Measurements from ENCODE around the gene KLHL26.
A peak's percentile ranks its signal among the peaks of the same experiment; 100 is the strongest.

The KLHL26 gene

DNA sequence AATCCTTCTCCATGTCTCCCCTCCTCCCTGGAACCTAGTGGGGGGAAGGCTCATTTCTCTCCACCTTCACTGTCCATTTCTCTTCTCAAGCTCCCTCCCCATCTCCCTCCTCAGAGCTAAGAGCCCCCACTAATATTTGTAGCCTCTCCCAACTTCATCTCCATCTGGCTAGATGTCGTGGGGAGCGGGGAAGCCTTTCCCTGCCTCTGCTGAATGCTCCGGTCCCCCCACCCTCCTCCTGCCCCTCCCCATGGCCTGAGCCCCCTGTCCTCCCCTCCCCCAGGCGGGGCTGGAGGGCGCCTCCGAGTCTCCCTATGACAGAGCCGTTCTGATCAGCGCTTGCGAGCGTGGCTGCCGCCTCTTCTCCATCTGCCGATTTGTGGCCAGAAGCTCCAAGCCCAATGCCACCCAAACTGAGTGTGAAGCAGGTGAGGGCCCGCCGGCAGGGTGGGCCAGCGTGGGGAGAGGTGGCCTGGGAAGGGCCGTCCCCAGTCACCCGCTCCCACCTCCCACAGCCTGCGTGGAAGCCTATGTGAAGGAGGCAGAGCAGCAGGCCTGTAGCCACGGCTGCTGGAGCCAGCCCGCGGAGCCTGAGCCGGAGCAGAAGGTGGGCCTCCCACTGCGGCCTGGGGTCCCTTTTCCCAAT, 23.1 kb upstream of the KLHL26 start:
- DNase-seq, result no peak

GRCh38 chr19:18616023-18616422, 20.8 kb upstream of the KLHL26 start:
- no peak for DNase-seq

DNA sequence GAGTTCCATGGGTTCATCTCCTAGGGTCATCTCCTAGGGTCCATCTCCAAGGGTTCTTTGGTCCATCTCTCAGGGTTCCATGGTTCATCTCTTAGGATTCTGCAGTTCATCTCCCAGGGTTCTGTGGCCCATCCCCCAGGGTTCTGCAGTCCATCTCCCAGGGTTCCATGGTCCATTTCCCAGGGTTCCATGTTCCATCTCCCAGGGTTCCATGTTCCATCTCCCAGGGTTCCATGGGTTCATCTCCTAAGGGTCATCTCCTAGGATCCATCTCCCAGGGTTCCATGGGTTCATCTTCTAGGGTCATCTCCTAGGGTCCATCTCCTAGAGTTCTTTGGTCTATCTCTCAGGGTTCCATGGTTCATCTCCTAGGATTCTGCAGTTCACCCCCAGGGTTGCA, 19.3 kb upstream of the KLHL26 start:
- DNase-seq, result no peak

DNA sequence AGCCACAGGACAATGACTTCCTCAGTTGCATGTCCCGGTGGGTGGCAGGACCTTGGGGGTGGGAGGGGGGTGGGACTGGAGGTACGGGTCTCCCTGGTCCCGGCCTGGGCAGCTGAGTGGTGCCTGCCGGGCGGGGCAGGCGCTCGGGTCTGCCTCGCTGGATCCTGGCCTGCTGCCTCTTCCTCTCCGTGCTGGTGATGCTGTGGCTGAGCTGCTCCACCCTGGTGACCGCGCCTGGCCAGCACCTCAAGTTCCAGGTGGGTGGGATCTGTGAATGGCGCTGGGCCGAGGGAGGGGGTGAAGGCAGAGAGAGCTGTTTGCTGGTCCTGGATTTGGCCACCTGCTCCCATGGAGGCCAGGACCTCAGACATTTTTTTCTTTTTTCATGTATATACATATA, 18.6 kb upstream of the KLHL26 start:
- DNase-seq, result no peak

DNA sequence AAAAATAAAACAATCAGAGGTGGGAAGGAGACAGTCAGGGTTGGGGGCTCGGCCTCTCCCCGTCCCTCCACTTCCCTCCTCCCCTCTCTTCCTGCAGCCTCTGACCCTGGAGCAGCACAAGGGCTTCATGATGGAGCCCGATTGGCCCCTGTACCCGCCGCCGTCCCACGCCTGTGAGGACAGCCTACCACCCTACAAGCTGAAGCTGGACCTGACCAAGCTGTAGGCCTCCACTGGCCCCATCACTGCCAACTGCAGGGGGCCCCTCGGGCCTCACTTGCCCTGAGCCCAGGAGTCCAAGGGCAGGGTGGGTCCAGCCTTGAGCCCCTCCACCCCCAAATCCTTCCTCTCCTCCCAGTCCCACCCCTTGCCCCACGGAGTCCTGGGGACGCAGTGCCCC, 16.5 kb upstream of the KLHL26 start:
- DNase-seq, result no peak

DNA sequence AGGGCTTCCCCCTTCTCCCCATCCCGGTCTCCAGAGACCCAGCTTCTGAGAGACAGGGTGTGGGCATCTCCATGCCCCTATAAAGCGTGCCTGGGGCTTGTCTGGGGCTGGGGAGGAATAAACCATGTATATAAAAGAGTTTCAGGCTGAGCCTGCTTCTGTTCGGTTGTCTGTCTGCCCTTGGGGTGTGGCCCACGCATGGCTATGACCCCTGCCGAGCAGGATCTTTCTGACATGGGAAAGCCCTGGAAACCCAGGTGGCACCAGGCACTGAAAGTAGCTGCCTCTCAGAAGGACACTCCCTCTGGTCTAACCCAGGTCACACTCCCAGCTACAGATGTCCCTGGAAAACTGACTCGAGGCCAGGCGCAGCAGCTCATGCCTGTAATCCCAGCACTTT, 15.9 kb upstream of the KLHL26 start:
- no peak for DNase-seq

- no peak for DNase-seq
Measured at GRCh38 chr19:18626906-18627305, 9.9 kb upstream of the KLHL26 start.

DNA sequence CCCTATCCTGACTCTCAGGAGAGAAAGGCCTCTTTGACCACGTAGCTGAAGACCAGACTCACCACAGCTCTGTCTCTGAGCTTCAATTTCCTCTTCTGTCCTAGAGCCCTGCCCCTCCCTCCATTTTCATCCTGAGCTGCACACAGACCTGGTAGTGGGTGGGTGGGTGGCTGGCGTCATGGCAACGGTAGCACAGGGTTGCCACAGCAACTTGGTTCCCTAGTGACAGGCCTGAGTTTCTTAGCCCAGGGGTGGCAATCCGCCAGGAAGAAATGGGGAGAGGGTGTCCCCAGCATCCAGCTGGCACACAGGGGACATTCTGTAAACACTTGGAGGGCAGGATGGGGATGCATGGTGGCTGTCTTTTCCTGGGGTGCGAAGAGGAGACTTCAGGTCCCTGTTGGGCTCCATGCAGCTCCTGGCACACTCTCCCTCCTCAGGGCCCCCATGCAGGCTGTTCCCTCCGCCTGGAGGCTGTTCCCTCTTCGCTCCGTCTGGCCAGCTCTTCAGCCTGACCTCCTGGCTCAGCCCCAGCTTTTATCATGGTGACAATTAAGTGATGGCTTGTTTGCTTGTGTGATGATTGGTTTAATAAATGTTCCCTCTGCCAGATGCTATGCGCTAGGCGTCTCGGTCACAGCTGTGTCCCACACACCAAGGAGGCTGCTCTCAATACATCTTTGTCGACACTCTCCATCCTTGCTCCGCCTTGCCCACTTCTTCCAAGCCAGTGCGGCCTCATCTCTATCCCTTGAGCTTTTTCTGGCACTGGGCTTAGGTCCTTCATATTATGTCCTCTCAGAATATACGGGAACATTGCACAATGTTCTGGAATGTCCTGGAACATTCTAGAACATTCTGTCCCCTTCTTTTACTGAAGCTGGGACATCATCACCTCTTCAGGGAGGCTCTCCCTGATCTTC, 7.4 kb upstream of the KLHL26 start:
- no peak for DNase-seq

DNA sequence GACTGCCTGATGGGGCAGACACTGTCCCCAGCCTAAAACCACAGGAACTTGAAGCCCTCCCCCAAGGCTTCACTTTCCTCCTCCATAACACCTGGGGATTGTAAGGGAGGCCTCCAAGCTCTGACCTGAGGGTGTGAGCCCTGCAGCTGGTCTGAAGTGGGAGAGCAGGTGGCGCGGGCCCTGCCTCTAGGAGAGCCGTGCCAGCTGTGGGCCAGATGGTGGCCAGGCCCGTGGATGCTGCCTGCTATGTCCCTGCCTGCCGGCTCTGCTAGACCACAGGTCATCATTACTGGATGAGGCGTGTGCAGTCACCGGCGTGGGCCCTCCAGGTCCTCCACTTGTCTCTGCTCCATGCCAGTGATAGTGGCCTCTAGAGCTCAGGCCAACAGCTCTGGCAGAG, 3.5 kb upstream of the KLHL26 start:
- DNase-seq, result no peak

GRCh38 chr19:18634612-18635297, 2.1 kb upstream of the KLHL26 start:
- no peak for DNase-seq

DNA sequence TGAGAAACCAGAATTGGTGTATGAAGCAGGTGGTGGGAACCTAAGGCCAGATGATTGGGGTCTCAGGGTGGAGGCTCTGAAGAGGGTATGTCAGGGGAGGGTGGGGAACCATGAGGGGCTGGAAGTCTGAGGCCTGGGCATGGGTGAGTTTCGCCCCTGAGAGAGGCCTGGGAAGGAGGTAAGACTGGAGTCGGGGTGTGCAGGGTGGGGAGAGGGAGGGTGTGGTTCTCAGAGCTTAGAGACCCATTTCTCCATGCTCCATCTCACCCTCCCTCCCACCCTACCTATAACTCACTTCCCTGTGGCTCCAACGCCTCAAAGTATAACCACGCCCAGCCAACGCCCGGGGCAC, 1.0 kb upstream of the KLHL26 start:
- DNase-seq, result no peak

DNA sequence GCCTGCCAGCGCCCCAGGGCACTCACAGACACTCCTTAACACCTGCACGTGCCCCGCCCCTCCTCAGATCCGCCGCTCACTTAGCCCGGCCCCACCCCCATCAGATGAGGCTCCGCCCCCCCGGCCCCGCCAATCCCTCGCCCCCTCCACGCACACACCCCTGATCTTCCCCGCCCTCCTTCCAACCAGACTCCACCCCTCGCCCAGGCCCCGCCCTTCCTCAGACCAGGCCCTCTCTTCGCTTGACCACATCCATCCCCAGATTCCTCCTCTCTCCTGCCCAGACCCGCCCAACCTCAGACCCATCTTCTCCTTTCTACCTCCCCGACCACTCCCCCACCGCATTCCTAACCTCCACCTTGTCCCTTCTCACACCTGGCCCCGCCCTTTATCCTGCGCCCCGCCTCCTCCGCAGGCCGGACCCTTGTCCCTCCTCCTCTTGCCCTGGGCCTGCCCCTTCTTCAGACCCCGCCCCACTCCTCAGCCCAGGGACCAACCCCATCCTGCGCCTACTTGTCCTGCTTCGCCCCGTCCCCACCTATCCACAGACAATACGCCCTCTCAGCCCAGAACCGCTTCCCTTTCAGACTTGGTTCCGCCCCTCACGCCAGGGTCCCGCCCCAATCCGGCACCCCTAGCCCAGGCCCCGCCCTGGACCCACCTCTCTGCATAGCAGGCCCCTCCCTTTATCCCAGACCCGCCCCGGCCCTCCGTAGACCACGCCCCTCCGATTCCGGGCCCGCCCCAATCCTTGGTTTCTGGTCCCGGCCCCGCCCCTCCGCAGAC, 452 bp upstream of the KLHL26 start:
- DNase-seq, result peak; percentile 99

DNA sequence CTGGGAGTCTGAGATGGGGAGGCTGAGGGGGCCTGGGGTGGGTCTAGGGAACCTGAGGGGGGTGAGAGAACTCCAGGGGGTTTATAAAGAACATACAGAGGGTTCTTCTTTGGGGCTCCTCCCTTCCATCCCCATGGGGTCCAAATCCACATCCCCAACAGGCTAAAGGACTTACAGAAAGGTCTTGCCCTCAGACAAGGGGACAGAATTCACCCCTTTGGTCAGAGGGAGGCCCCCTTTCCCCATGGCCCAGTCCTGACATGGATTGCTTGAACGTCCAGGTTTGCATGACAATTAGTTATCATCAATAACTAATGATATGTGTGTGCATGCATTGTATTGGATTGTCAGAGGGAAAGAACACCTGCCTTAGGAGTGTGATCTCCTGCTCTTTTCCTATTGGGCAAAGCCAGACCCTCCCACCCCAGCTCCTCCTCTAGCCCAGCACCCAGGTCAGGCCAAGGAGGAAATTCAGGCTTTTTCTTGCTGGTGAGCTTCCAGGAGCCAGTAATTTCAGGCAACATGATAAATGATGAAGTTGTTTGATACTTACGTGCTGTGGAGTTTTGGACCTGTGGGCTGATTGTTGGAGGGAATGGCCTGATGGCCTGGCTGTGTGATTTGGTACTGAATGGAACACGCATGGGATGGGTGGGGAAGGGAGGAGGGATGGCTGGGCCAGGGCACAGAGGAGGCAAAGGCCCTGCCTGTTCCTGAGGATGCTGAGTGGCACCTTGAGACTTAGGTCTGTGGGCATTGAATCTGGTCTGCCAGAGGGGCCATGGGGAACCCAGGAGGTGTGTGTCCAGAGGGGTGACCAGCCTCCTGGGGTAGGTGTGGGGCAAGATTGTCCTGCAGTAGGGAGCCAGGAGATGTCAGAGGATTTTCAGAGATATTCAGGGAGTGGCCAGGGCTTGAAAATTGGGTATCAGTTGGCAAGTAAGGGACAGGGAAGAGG, 1.1 kb downstream of the KLHL26 start:
- DNase-seq, result no peak

- no peak for DNase-seq
Measured at GRCh38 chr19:18639706-18640243, 2.9 kb downstream of the KLHL26 start.

DNA sequence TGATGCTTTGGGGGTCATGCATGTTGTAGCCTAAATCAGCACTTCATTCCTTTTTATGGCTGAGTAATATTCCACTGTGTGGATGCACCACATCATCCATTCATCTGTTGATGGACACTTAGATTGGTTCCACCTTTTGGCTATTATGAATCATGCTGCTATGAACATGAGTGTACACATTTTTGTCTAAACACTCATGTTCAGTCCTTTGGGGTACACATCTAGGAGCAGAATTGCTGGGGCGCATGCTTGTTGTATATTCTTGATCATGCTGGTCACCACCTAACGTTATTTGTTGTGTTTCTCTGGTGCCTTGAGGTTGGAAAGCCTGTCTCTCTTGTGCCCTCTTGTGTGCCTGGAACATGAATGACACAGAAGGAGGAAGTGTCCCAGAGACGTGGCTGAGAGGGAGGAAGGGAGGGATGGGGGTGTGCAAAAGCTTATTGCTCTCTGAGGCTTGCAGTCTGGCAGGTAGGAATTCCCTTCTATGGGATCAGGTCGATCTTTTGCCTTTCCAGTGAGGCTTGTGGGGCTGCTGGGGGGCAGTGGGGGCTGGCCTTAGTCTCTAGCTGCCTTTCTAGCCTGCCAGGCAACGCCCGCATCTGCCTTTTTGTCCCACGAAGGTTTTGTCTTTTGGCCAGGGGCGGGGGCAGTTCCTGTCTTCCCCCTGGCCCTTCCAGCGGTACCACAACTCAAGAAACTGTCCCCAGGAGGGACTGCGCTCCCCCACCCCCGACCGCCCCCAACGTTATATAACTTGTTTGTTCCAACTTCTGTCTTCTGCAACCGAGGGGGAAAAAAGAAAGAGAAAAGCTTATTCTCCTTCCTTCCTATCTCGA, 7.6 kb downstream of the KLHL26 start:
- peak; percentile 86 for DNase-seq

GRCh38 chr19:18645035-18645511, 8.2 kb downstream of the KLHL26 start:
- no peak for DNase-seq

GRCh38 chr19:18646535-18647370, 9.9 kb downstream of the KLHL26 start:
- DNase-seq, result no peak

DNA sequence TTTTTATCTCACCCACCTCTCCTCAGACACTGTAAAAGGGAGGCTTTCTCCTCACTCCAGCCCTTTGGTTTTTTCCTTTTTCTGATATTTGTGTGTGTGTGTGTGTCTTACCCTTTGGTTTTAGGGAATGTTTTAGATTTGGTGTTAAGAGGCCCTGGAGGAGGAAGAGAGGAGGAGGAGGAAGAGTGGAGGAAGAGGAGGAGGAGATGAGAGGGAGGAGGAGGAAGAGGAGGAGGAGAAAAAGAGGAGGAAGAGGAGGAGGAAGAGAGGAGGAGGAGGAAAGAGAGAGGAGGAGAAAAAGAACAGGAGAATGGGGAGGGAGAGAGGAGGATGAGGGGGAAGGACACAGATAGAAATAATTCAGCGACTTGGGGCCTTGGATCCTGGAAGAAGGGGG, 10.5 kb downstream of the KLHL26 start:
- DNase-seq, result no peak

- DNase-seq, result no peak
Measured at GRCh38 chr19:18647807-18648206, 11.0 kb downstream of the KLHL26 start.

DNA sequence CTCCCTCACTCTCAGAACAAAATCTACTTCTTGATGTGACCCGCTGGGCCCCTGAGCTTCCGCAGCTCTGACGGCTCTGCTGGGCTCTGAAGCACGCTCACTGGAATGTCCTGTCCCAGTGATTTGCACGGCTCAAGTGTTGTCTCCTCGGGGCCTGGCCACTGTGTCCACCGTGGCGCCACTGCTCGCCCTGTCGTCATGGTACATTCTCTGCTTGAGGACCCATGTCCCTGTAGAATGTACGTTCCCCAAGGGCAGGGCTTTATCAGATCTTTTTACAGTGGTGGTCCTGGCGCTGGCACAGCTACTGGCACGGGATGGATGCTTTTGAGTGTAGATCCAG, 12.1 kb downstream of the KLHL26 start:
- DNase-seq, result no peak
